ENCODE measurements around the gene ZNF175.

Gene ZNF175

GRCh38 chr19:51570962-51571575 lies at the start of gene ZNF175:
TSS of gene ZNF175 (plus strand) at chr19:51571283. CDS start at chr19:51573330, 2,047 bp downstream.
- DNase-seq (ENCODE audit: extremely low read depth in 1 of 2, low read depth in 1 of 2) = peak; percentile 69 to 80

- DNase-seq (ENCODE audit: extremely low read depth in 1 of 2, low read depth in 1 of 2) = no peak
These were observed 49.7 kb upstream of the ZNF175 start for GRCh38 chr19:51521357-51521756.

GRCh38 chr19:51521781-51522180 lies 49.3 kb upstream of the ZNF175 start:
- no peak for DNase-seq (ENCODE audit: extremely low read depth in 1 of 2, low read depth in 1 of 2)

GRCh38 chr19:51524666-51525264 lies 46.3 kb upstream of the ZNF175 start:
- no peak for DNase-seq (ENCODE audit: extremely low read depth in 1 of 2, low read depth in 1 of 2)

- no peak for DNase-seq (ENCODE audit: extremely low read depth in 1 of 2, low read depth in 1 of 2)
These were observed 45.4 kb upstream of the ZNF175 start for GRCh38 chr19:51525651-51526050.

- no peak for DNase-seq (ENCODE audit: extremely low read depth in 1 of 2, low read depth in 1 of 2)
These were observed 41.8 kb upstream of the ZNF175 start for GRCh38 chr19:51529301-51529700.

- DNase-seq (ENCODE audit: extremely low read depth in 1 of 2, low read depth in 1 of 2) = no peak
These were observed 40.5 kb upstream of the ZNF175 start for GRCh38 chr19:51530616-51531015.

GRCh38 chr19:51531349-51532315 lies 39.5 kb upstream of the ZNF175 start, which contains the start of gene SIGLEC6:
TSS of gene SIGLEC6 (minus strand) at chr19:51531670. CDS start at chr19:51531648, 22 bp downstream.
- no peak for DNase-seq (ENCODE audit: extremely low read depth in 1 of 2, low read depth in 1 of 2)

GRCh38 chr19:51535535-51535934 lies 35.5 kb upstream of the ZNF175 start:
- no peak for DNase-seq (ENCODE audit: extremely low read depth in 1 of 2, low read depth in 1 of 2)

GRCh38 chr19:51539821-51540366 lies 31.2 kb upstream of the ZNF175 start:
- no peak for DNase-seq (ENCODE audit: extremely low read depth in 1 of 2, low read depth in 1 of 2)

- no peak for DNase-seq (ENCODE audit: extremely low read depth in 1 of 2, low read depth in 1 of 2)
These were observed 29.4 kb upstream of the ZNF175 start for GRCh38 chr19:51541458-51542357.

GRCh38 chr19:51542699-51543098 lies 28.4 kb upstream of the ZNF175 start:
- DNase-seq (ENCODE audit: extremely low read depth in 1 of 2, low read depth in 1 of 2) = no peak

GRCh38 chr19:51544038-51544437 lies 27.0 kb upstream of the ZNF175 start:
- DNase-seq (ENCODE audit: extremely low read depth in 1 of 2, low read depth in 1 of 2) = no peak

GRCh38 chr19:51546107-51546649 lies 24.9 kb upstream of the ZNF175 start:
- no peak for DNase-seq (ENCODE audit: extremely low read depth in 1 of 2, low read depth in 1 of 2)

GRCh38 chr19:51546650-51547396 lies 24.3 kb upstream of the ZNF175 start:
- DNase-seq (ENCODE audit: extremely low read depth in 1 of 2, low read depth in 1 of 2) = peak in 1 of 2 donors; percentile 51

GRCh38 chr19:51547397-51548212 lies 23.5 kb upstream of the ZNF175 start:
- DNase-seq (ENCODE audit: extremely low read depth in 1 of 2, low read depth in 1 of 2) = no peak

GRCh38 chr19:51548213-51548651 lies 22.9 kb upstream of the ZNF175 start:
- no peak for DNase-seq (ENCODE audit: extremely low read depth in 1 of 2, low read depth in 1 of 2)

GRCh38 chr19:51548891-51549305 lies 22.2 kb upstream of the ZNF175 start:
- DNase-seq (ENCODE audit: extremely low read depth in 1 of 2, low read depth in 1 of 2) = no peak

Measured in stimulated activated CD8-positive, alpha-beta memory T cell treated with anti-CD3 and anti-CD28 coated beads, Interleukin-7, amount 100 ng/mL, for 48 hours (primary cell).